ENCODE data around the gene SMURF2.

SMURF2 gene

GRCh38 chr17:64551461-64551860 is 110.6 kb downstream of the SMURF2 start:
- intact Hi-C loops (cut with DNase I) = no loop called here

GRCh38 chr17:64547319-64547718 is 114.8 kb downstream of the SMURF2 start:
- intact Hi-C loops (cut with DNase I) = no loop called here
- DNase-seq = no peak

More at GRCh38 chr17:64551461-64551860, 110.6 kb downstream of the SMURF2 start:
- DNase-seq = no peak

- peak in 9 of 10 donors; percentile 24 to 95 (median 66) for DNase-seq
- intact Hi-C loops (cut with DNase I) = no loop called here
Measured at GRCh38 chr17:64546716-64547115, 115.4 kb downstream of the SMURF2 start.

GRCh38 chr17:64544742-64545141 is 117.4 kb downstream of the SMURF2 start:
- intact Hi-C loops (cut with DNase I) = no loop called here
- no peak for DNase-seq

- intact Hi-C loops (cut with DNase I) = no loop called here
- no peak for DNase-seq
Measured at GRCh38 chr17:64540118-64540776, 121.9 kb downstream of the SMURF2 start.

GRCh38 chr17:64538508-64539130 is 123.5 kb downstream of the SMURF2 start:
- intact Hi-C loops (cut with DNase I) = no loop called here
- no peak for DNase-seq

GRCh38 chr17:64537488-64537887 is 124.6 kb downstream of the SMURF2 start:
- intact Hi-C loops (cut with DNase I) = no loop called here
- DNase-seq = no peak

GRCh38 chr17:64536913-64537312 is 125.2 kb downstream of the SMURF2 start:
- intact Hi-C loops (cut with DNase I) = no loop called here
- DNase-seq = no peak

- no peak for DNase-seq
- intact Hi-C loops (cut with DNase I) = no loop called here
Measured at GRCh38 chr17:64535357-64535756, 126.8 kb downstream of the SMURF2 start.

GRCh38 chr17:64534187-64534586 is 127.9 kb downstream of the SMURF2 start:
- intact Hi-C loops (cut with DNase I) = no loop called here
- no peak for DNase-seq

- DNase-seq = no peak
- intact Hi-C loops (cut with DNase I) = no loop called here
Measured at GRCh38 chr17:64533784-64534183, 128.3 kb downstream of the SMURF2 start.

GRCh38 chr17:64532409-64532808 is 129.7 kb downstream of the SMURF2 start:
- DNase-seq = no peak
- intact Hi-C loops (cut with DNase I) = no loop called here

- intact Hi-C loops (cut with DNase I) = no loop called here
- DNase-seq = no peak
Measured at GRCh38 chr17:64531955-64532371, 130.1 kb downstream of the SMURF2 start.

- no peak for DNase-seq
- intact Hi-C loops (cut with DNase I) = no loop called here
Measured at GRCh38 chr17:64529221-64529620, 132.9 kb downstream of the SMURF2 start.

GRCh38 chr17:64527914-64528313 is 134.2 kb downstream of the SMURF2 start:
- intact Hi-C loops (cut with DNase I) = no loop called here
- DNase-seq = no peak

GRCh38 chr17:64520359-64520758 is 141.7 kb downstream of the SMURF2 start:
- intact Hi-C loops (cut with DNase I) = no loop called here
- no peak for DNase-seq

- no peak for DNase-seq
- intact Hi-C loops (cut with DNase I) = no loop called here
Measured at GRCh38 chr17:64519601-64520000, 142.5 kb downstream of the SMURF2 start.

- DNase-seq = no peak
- intact Hi-C loops (cut with DNase I) = no loop called here
Measured at GRCh38 chr17:64515829-64516228, 146.3 kb downstream of the SMURF2 start.

- no peak for DNase-seq
- intact Hi-C loops (cut with DNase I) = no loop called here
Measured at GRCh38 chr17:64515419-64515818, 146.7 kb downstream of the SMURF2 start.

GRCh38 chr17:64509179-64509578 is 152.9 kb downstream of the SMURF2 start:
- intact Hi-C loops (cut with DNase I) = loop anchor here (5.0 kb wide), 1 partner anchor 153 kb away; the partner anchor contains the start of gene SMURF2
- DNase-seq = no peak

- intact Hi-C loops (cut with DNase I) = loop anchor here (5.0 kb wide), 1 partner anchor 154 kb away; the partner anchor contains the start of gene SMURF2
- DNase-seq = no peak
Measured at GRCh38 chr17:64508683-64509082, 153.4 kb downstream of the SMURF2 start.

- intact Hi-C loops (cut with DNase I) = loop anchor here (5.0 kb wide), 1 partner anchor 155 kb away; the partner anchor contains the start of gene SMURF2
- DNase-seq = no peak
Measured at GRCh38 chr17:64507413-64507782, 154.7 kb downstream of the SMURF2 start.
